ENCODE data around the gene CHAD.

Gene CHAD

DNA sequence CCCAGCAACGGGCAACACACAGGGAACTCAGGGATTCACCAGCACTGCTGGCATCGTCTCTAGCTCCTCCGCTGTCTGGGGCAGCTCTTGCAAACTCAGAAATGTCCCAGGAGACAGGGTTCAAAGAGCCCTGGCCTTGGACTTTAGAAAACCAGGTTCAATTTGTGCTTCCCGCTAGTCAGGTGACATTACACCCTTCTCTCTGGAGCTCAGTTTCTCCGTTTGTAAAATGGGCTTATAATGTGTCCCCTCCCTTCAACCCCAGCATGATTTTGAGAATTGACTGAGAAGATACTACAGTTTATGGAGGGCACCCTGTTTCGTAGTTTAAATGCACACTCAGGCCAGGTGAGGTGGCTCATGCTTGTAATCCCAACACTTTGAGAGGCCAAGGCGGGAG is 37.6 kb upstream of the CHAD start:
- DNase-seq: no peak
- no peak overlapping the region for H3K4me3 ChIP-seq
- intact Hi-C loops (cut with DNase I; ENCODE audit: low total_unique reads): no loop called here
- H3K27ac ChIP-seq: no peak overlapping the region
- peaks cover 0 to 18% (median 9%) of the 10 kb centered on the region in 4 donors for H3K4me1 ChIP-seq
- no peaks in the 10 kb centered on the region for H3K9me3 ChIP-seq
- H3K27me3 ChIP-seq: peaks cover 0 to 2% of the 10 kb centered on the region in 2 donors
- TF ChIP-seq, protein P1, sequence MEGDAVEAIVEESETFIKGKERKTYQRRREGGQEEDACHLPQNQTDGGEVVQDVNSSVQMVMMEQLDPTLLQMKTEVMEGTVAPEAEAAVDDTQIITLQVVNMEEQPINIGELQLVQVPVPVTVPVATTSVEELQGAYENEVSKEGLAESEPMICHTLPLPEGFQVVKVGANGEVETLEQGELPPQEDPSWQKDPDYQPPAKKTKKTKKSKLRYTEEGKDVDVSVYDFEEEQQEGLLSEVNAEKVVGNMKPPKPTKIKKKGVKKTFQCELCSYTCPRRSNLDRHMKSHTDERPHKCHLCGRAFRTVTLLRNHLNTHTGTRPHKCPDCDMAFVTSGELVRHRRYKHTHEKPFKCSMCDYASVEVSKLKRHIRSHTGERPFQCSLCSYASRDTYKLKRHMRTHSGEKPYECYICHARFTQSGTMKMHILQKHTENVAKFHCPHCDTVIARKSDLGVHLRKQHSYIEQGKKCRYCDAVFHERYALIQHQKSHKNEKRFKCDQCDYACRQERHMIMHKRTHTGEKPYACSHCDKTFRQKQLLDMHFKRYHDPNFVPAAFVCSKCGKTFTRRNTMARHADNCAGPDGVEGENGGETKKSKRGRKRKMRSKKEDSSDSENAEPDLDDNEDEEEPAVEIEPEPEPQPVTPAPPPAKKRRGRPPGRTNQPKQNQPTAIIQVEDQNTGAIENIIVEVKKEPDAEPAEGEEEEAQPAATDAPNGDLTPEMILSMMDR (IDR thresholded peaks at IDR 0.05): no peak
- H3K36me3 ChIP-seq: no peaks in the 10 kb centered on the region

DNA sequence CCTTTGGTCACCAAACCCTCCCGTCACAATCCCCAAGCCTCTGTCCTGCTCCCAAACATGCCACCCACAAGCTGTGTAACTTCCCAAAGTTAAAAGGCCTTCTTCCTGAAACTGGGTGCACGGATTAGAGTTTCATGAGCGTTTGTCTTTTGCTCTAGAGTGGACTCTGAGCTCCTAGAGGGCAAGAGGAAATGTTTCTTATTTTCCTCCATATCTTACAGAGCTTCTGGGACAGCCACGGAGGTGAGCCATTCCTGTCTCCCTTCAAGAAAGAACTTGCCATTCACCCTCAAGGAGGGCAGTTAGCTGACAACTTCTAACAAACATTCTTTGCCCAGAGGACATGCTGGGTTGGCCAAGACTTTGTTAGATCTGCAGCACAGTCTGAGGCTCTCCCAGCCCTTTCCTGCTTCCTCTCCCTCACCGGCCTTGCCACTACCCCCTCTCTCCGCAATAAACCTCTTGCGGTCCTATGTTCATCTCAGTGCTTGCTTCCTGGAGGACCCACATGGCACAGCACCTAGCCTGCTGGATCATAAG is 37.0 kb upstream of the CHAD start:
- TF ChIP-seq, protein P1 (IDR thresholded peaks at IDR 0.05): no peak
- intact Hi-C loops (cut with DNase I; ENCODE audit: low total_unique reads): no loop called here
- DNase-seq: no peak
- Histone ChIP-seq H3K27me3 (peaks cover 0 to 2% of the 10 kb centered on the region in 2 donors), H3K4me1 (peaks cover 0 to 18% (median 9%) of the 10 kb centered on the region in 4 donors), H3K27ac (no peak overlapping the region), H3K4me3 (no peak overlapping the region), H3K9me3 (no peaks in the 10 kb centered on the region), H3K36me3 (no peaks in the 10 kb centered on the region)

DNA sequence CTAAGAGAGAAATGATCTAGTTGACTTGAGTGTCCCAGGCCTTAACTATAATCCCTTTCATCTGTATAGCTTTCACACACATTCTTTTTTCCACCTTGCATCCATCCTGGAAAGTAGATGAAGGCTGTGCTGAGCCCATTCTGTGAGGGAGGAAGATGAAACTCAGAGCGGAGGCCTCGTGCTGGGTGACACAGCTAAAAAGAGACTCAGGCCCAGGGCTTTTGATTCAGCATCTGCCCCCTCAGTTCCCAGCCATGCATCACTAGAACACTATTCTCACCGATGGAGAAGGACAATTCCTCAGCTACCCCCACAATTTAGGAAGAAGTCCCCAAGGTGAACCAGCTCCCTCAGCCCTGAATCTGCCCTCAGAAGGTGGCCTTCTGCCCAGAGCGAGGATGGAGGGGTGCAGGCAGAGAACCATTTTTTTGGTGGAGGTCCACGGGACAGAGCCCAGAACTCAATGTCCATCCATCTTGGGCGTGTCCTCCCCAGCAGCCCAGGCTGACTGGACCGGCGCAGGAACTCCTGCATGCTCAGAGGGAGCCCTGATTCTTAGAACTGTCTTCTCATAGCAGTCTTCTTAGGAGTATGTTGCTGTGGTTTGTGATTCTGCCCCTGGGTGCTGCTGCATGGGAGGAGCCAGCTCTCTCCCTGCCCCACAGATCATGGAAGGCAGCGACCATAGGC is 33.8 kb upstream of the CHAD start:
- TF ChIP-seq, protein P1 (IDR thresholded peaks at IDR 0.05): no peak
- Histone ChIP-seq H3K9me3 (no peaks in the 10 kb centered on the region), H3K4me3 (no peak overlapping the region), H3K27ac (no peak overlapping the region), H3K27me3 (peaks cover 0 to 2% of the 10 kb centered on the region in 2 donors), H3K4me1 (no peaks in the 10 kb centered on the region), H3K36me3 (no peaks in the 10 kb centered on the region)
- no peak for DNase-seq
- intact Hi-C loops (cut with DNase I; ENCODE audit: low total_unique reads): no loop called here

DNA sequence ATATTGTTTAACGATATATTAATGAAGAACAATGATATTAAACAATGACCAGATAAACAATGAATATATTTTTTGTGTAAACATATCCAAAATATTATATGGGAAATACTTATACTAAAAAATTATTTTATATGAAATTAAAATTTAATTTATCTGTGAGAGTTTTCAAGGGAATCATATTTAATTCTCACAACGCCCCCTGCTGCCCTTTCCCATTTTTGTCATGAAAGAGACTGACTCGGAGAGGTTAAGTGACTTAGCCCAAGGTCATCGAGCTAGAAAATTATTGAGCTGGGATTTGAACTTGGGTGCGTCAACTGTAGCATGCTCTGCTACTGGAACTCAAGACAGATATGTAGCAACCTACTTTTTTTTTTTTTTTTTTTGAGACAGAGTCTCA is 32.4 kb upstream of the CHAD start:
- intact Hi-C loops (cut with DNase I; ENCODE audit: low total_unique reads): no loop called here
- TF ChIP-seq, protein P1 (IDR thresholded peaks at IDR 0.05): no peak
- DNase-seq: peak in 1 of 2 donors; percentile 32

DNA sequence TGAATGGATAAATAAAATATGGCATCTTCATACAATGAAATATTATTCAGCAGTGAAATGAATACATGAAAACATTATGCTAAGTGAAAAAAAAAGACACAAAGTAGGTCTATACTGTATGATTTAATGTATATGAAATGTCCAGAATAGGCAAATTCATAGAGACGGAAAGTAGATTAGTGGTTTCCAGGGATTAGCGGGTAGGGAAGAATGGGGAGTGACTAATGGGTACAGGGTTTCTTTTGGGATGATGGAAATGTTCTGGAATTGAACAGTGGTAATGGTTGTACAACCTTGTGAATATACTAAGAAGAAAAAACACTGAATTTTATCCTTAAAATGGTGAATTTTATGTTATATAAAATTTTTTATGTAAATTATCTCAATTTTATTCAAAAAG is 31.0 kb upstream of the CHAD start:
- intact Hi-C loops (cut with DNase I; ENCODE audit: low total_unique reads): no loop called here
- no peaks in the 10 kb centered on the region for H3K9me3 ChIP-seq
- no peak for DNase-seq
- TF ChIP-seq, protein P1 (IDR thresholded peaks at IDR 0.05): no peak
- H3K4me1 ChIP-seq: no peaks in the 10 kb centered on the region
- H3K27me3 ChIP-seq: peaks cover 0 to 2% of the 10 kb centered on the region in 2 donors
- no peak overlapping the region for H3K4me3 ChIP-seq
- H3K36me3 ChIP-seq: no peaks in the 10 kb centered on the region
- no peak overlapping the region for H3K27ac ChIP-seq

More for the DNA sequence above, 32.4 kb upstream of the CHAD start:
- Histone ChIP-seq H3K27ac (no peak overlapping the region), H3K4me3 (no peak overlapping the region), H3K4me1 (no peaks in the 10 kb centered on the region), H3K27me3 (peaks cover 0 to 2% of the 10 kb centered on the region in 2 donors), H3K9me3 (no peaks in the 10 kb centered on the region), H3K36me3 (no peaks in the 10 kb centered on the region)

Data from tibial artery (tissue), 4 donors.